Stomach (tissue), 9 donors: ENCODE data around the gene AQP12B. TPM values are rescaled to one million over a fixed set of nuclear protein-coding genes. Genes with fewer than 3 reads are reported as not detected.

ENCODE experiments used
- DNase-seq, 2 donors: peaks; one replicate each; pipeline versions ENCODE4 v3.0.0 to v3.0.0-alpha.2; 2013 to 2019
- H3K27ac ChIP-seq, 5 donors: fragments of 200-600 bp in 4 of 5; sonication (generic) in 4 of 5; one replicate each; pipeline ENCODE4 v1.5.1; 2013 to 2019; ENCODE audit warnings: mild to moderate bottlenecking in 1 of 5, moderate library complexity in 1 of 5
- H3K27me3 ChIP-seq, 3 donors: fragments of 200-600 bp; sonication (generic); one replicate each; pipeline ENCODE4 v1.5.1; 2017 to 2019; ENCODE audit warnings: mixed run types in 1 of 3
- H3K36me3 ChIP-seq, 4 donors: fragments of 200-600 bp; sonication (generic); 1 replicate in 3 of 4; 2 replicates in 1 of 4; pipeline ENCODE4 v1.5.1; 2016 to 2019
- H3K4me1 ChIP-seq, 4 donors: fragments of 200-600 bp; sonication (generic); one replicate each; pipeline ENCODE4 v1.5.1; 2016 to 2019
- H3K4me3 ChIP-seq, 4 donors: fragments of 200-600 bp; sonication (generic) in 3 of 4; one replicate each; pipeline ENCODE4 v1.5.1; 2016 to 2019; ENCODE audit warnings: mild to moderate bottlenecking in 1 of 4
- H3K9me3 ChIP-seq, 4 donors: fragments of 200-600 bp; sonication (generic); one replicate each; pipeline ENCODE4 v1.5.1; 2016 to 2019
- CTCF ChIP-seq, 7 experiments: fragments of 450-650 bp in 4 of 7; fragments of 200-600 bp in 3 of 7; sonication (generic) in 3 of 7; IDR thresholded peaks; one replicate each; pipeline ENCODE4 v1.5.1; 2016 to 2019; ENCODE audit warnings: antibody characterized with exemption in 7 of 7, control low read depth in 2 of 7, mild to moderate bottlenecking in 1 of 7
- EP300 ChIP-seq: sonication (generic); formaldehyde crosslinking; IDR thresholded peaks from one replicate; pipeline ENCODE4 v1.6.1; 2017; ENCODE audit warnings: antibody characterized with exemption
- POLR2A ChIP-seq, 4 donors: fragments of 450-650 bp; IDR thresholded peaks; one replicate each; pipeline ENCODE4 v1.6.1; 2016; ENCODE audit warnings: antibody characterized with exemption in 4 of 4, control low read depth in 2 of 4, mild to moderate bottlenecking in 1 of 4, moderate library complexity in 1 of 4
- POLR2AphosphoS5 ChIP-seq, 3 donors: sonication (generic); formaldehyde crosslinking; IDR thresholded peaks; one replicate each; pipeline ENCODE4 v1.6.1; 2016; ENCODE audit warnings: antibody characterized with exemption in 3 of 3
- WGBS, 5 donors: extraction: QIAGEN DNeasy Blood & Tissue Kit in 3 of 5; methylation state at CpG; one replicate each; pipeline versions ENCODE4 v1.1.5 to v1.1.7; 2013 to 2018; 5-methylcytosine and 5-hydroxymethylcytosine counted together
- intact Hi-C: fragments of 100-400 bp; cut with DNase I; formaldehyde crosslinking; loops from one replicate; pipeline ENCODE4 v1.15.1; 2023; ENCODE audit warnings: low total_unique reads
- polyA plus RNA-seq, 3 donors: library from polyadenylated mRNA; stranded (reverse); fragments of 200-250 nt; gene quantifications; one replicate each; pipeline ENCODE4 v1.2.3, GENCODE V29; 2013
- total RNA-seq, 5 donors: library from RNA; depleted of rRNA; stranded (reverse); fragments of >200 nt; gene quantifications; one replicate each; pipeline versions ENCODE4 v1.1.0 to v1.2.3, GENCODE V29; 2014 to 2016
- donor health status: healthy with polysubstance abuse.
- donor health status: Bipolar disorder and iron deficiency.
- donor health status: healthy.

Gene AQP12B
- total and polyA plus RNA-seq, 8 donors: 0.46 to 0.89 TPM; not detected in 6

GRCh38 chr2:240643811-240644150 lies 38.9 kb downstream of the AQP12B start:
- H3K27ac ChIP-seq: no peak overlapping the region
- DNase-seq: peak; percentile 1 to 21
- H3K36me3 ChIP-seq: no peaks in the 10 kb centered on the region
- peaks cover 0 to 76% (median 21%) of the 10 kb centered on the region in 3 donors for H3K27me3 ChIP-seq
- no peaks in the 10 kb centered on the region for H3K9me3 ChIP-seq
- intact Hi-C loops: no loop called here
- H3K4me1 ChIP-seq: no peaks in the 10 kb centered on the region
- TF ChIP-seq CTCF (IDR thresholded peaks at IDR 0.05) (no peak), EP300 (no peak), POLR2AphosphoS5 (IDR thresholded peaks at IDR 0.05) (no peak), POLR2A (IDR thresholded peaks at IDR 0.05) (no peak)
- H3K4me3 ChIP-seq: no peak overlapping the region
- WGBS, 5 donors: 77 to 86% (median 82%) methylated on average over 14 to 15 of the region's 15 CpGs

GRCh38 chr2:240643093-240643810 lies 39.4 kb downstream of the AQP12B start:
- Histone ChIP-seq H3K27ac (no peak overlapping the region), H3K4me3 (no peak overlapping the region), H3K27me3 (peaks cover 0 to 70% (median 17%) of the 10 kb centered on the region in 3 donors), H3K36me3 (no peaks in the 10 kb centered on the region), H3K4me1 (no peaks in the 10 kb centered on the region), H3K9me3 (no peaks in the 10 kb centered on the region)
- DNase-seq: peak; percentile 1 to 14
- 58 to 66% (median 61%) methylated on average over 11 to 13 of the region's 13 CpGs for WGBS, 5 donors
- intact Hi-C loops: no loop called here
- TF ChIP-seq CTCF (IDR thresholded peaks at IDR 0.05) (no peak), EP300 (no peak), POLR2AphosphoS5 (IDR thresholded peaks at IDR 0.05) (no peak), POLR2A (IDR thresholded peaks at IDR 0.05) (no peak)

- Histone ChIP-seq H3K4me1 (no peaks in the 10 kb centered on the region), H3K9me3 (no peaks in the 10 kb centered on the region), H3K36me3 (no peaks in the 10 kb centered on the region), H3K4me3 (no peak overlapping the region), H3K27me3 (peaks cover 0 to 65% (median 16%) of the 10 kb centered on the region in 3 donors), H3K27ac (no peak overlapping the region)
- no peak for TF ChIP-seq CTCF (IDR thresholded peaks at IDR 0.05)
- no peak for TF ChIP-seq EP300
- no peak for TF ChIP-seq POLR2AphosphoS5 (IDR thresholded peaks at IDR 0.05)
- intact Hi-C loops: no loop called here
- WGBS, 5 donors: 86 to 100% (median 93%) methylated on average over 9 to 11 of the region's 11 CpGs
- no peak for DNase-seq
Measured at GRCh38 chr2:240642806-240643092, 39.9 kb downstream of the AQP12B start.

- Histone ChIP-seq H3K9me3 (no peaks in the 10 kb centered on the region), H3K36me3 (no peaks in the 10 kb centered on the region), H3K4me1 (no peaks in the 10 kb centered on the region), H3K27me3 (peaks cover 0 to 60% (median 16%) of the 10 kb centered on the region in 3 donors), H3K27ac (no peak overlapping the region), H3K4me3 (no peak overlapping the region)
- 81 to 86% (median 83%) methylated on average over 5 to 36 of the region's 36 CpGs for WGBS, 5 donors
- TF ChIP-seq POLR2AphosphoS5 (IDR thresholded peaks at IDR 0.05): no peak
- no peak for TF ChIP-seq EP300
- no peak for TF ChIP-seq CTCF (IDR thresholded peaks at IDR 0.05)
- TF ChIP-seq POLR2A (IDR thresholded peaks at IDR 0.05): no peak
- intact Hi-C loops: no loop called here
- peak; percentile 1 to 22 for DNase-seq
Measured at GRCh38 chr2:240642061-240642805, 40.5 kb downstream of the AQP12B start.
